HepG2 (cell line): ENCODE results near the gene EI24. TPM values are rescaled to one million over a fixed set of nuclear protein-coding genes. Genes with fewer than 3 reads are reported as not detected.

Source experiments
- ARNT2 ChIP-seq: sonication (generic); formaldehyde crosslinking; IDR thresholded peaks from 2 replicates; pipeline ENCODE4 v1.8.0; 2022; ENCODE audit warnings: mild to moderate bottlenecking, low read depth, missing genetic modification reagents, moderate library complexity
- CEBPG ChIP-seq: IDR thresholded peaks from 2 replicates; pipeline ENCODE4 v1.6.1; 2016
- HHEX ChIP-seq: IDR thresholded peaks from 2 replicates; pipeline ENCODE4 v1.6.1; 2016; ENCODE audit warnings: control low read depth
- ISL2 ChIP-seq: sonication (generic); formaldehyde crosslinking; IDR thresholded peaks from 2 replicates; pipeline ENCODE4 v1.5.0; 2020; ENCODE audit warnings: missing genetic modification reagents
- KDM6A ChIP-seq: IDR thresholded peaks from 2 replicates; pipeline ENCODE4 v1.6.1; 2016; ENCODE audit warnings: low read depth
- KLF11 ChIP-seq: IDR thresholded peaks from 2 replicates; pipeline ENCODE4 v1.6.1; 2016; ENCODE audit warnings: missing compliant biosample characterization
- MTF1 ChIP-seq: sonication (generic); formaldehyde crosslinking; IDR thresholded peaks from 2 replicates; pipeline ENCODE4 v1.5.0; 2020; ENCODE audit warnings: missing genetic modification reagents
- NAIF1 ChIP-seq: sonication (generic); formaldehyde crosslinking; IDR thresholded peaks from 2 replicates; pipeline ENCODE4 v1.5.0; 2020; ENCODE audit warnings: mild to moderate bottlenecking, missing genetic modification reagents, borderline replicate concordance
- NBN ChIP-seq: fragments of 450-650 bp; conservative IDR thresholded peaks from 2 replicates; pipeline ENCODE4 v1.6.1; 2017
- NFATC3 ChIP-seq: sonication (generic); formaldehyde crosslinking; IDR thresholded peaks from 2 replicates; pipeline ENCODE4 v1.5.1; 2020; ENCODE audit warnings: mild to moderate bottlenecking, missing genetic modification reagents
- POGZ ChIP-seq: sonication (generic); formaldehyde crosslinking; IDR thresholded peaks from 2 replicates; pipeline ENCODE4 v1.4.0; 2020; ENCODE audit warnings: mild to moderate bottlenecking, missing genetic modification reagents
- REL ChIP-seq: sonication (generic); formaldehyde crosslinking; conservative IDR thresholded peaks from 2 replicates; pipeline ENCODE4 v1.8.0; 2022; ENCODE audit warnings: mild to moderate bottlenecking, missing genetic modification reagents, moderate library complexity
- SAFB2 ChIP-seq: sonication (generic); formaldehyde crosslinking; IDR thresholded peaks from 2 replicates; pipeline ENCODE4 v1.5.1; 2020; ENCODE audit warnings: missing genetic modification reagents, low read depth, mild to moderate bottlenecking, borderline replicate concordance
- SPEN ChIP-seq: sonication (generic); formaldehyde crosslinking; IDR thresholded peaks from 2 replicates; pipeline ENCODE4 v1.5.1; 2020; ENCODE audit warnings: low read depth, mild to moderate bottlenecking, missing genetic modification reagents
- TCF7 ChIP-seq: sonication (generic); IDR thresholded peaks from 2 replicates; pipeline ENCODE4 v1.6.1; 2016; ENCODE audit warnings: antibody characterized with exemption, low read depth
- ZBTB26 ChIP-seq: IDR thresholded peaks from 2 replicates; pipeline ENCODE4 v1.6.1; 2016; ENCODE audit warnings: missing compliant biosample characterization, missing genetic modification reagents, borderline replicate concordance
- ZFP41 ChIP-seq: sonication (generic); formaldehyde crosslinking; IDR thresholded peaks from 2 replicates; pipeline ENCODE4 v1.4.0; 2020; ENCODE audit warnings: mild to moderate bottlenecking, missing genetic modification reagents, borderline replicate concordance
- ZNF230 ChIP-seq: sonication (generic); formaldehyde crosslinking; IDR thresholded peaks from 2 replicates; pipeline ENCODE4 v1.4.0; 2020; ENCODE audit warnings: mild to moderate bottlenecking, missing genetic modification reagents
- ZNF232 ChIP-seq: sonication (generic); formaldehyde crosslinking; IDR thresholded peaks from 2 replicates; pipeline ENCODE4 v1.4.0; 2020; ENCODE audit warnings: missing genetic modification reagents, borderline replicate concordance
- ZNF281 ChIP-seq: sonication (generic); formaldehyde crosslinking; IDR thresholded peaks from 2 replicates; pipeline ENCODE4 v1.4.0; 2020; ENCODE audit warnings: missing genetic modification reagents, borderline replicate concordance
- ZNF317 ChIP-seq: sonication (generic); formaldehyde crosslinking; IDR thresholded peaks from 2 replicates; pipeline ENCODE4 v1.5.0; 2020; ENCODE audit warnings: mild to moderate bottlenecking, missing genetic modification reagents
- ZNF383 ChIP-seq: sonication (generic); formaldehyde crosslinking; IDR thresholded peaks from 2 replicates; pipeline ENCODE4 v1.4.0; 2020; ENCODE audit warnings: missing genetic modification reagents, mild to moderate bottlenecking, borderline replicate concordance
- ZNF678 ChIP-seq: sonication (generic); formaldehyde crosslinking; IDR thresholded peaks from 2 replicates; pipeline ENCODE4 v1.4.0; 2020; ENCODE audit warnings: mild to moderate bottlenecking, missing genetic modification reagents
- ZNF850 ChIP-seq: sonication (generic); formaldehyde crosslinking; conservative IDR thresholded peaks from 2 replicates; pipeline ENCODE4 v1.9.0; 2021; ENCODE audit warnings: mild to moderate bottlenecking, missing genetic modification reagents
- polyA plus RNA-seq, 8 experiments: library from polyadenylated mRNA; depleted of rRNA in 3 of 8; stranded (reverse) in 7 of 8; unstranded in 1 of 8; fragments of >200 nt; fragmentation: Illumina TruSeq in 4 of 8; extraction: Trizol in 4 of 8; gene quantifications; 2 replicates each; pipeline versions ENCODE4 v1.2.1 to v1.2.3, GENCODE V29; 2011 to 2016; ENCODE audit warnings: low read depth in 4 of 8, missing spikeins in 1 of 8, mixed read lengths in 1 of 8; ENCODE audit not compliant: insufficient read depth in 1 of 8
- total RNA-seq, 5 experiments: library from RNA; depleted of rRNA; stranded (reverse); fragments of >200 nt; fragmentation: Illumina TruSeq; extraction: Trizol; gene quantifications; 2 replicates each; pipeline ENCODE4 v1.2.3, GENCODE V29; 2016; ENCODE audit warnings: low read depth in 1 of 5
- TF ChIP-seq, protein P1 (sequence below): fragments of 450-650 bp; IDR thresholded peaks from 2 replicates; pipeline ENCODE4 v1.6.1; 2017
- TF ChIP-seq, protein P2 (sequence below): IDR thresholded peaks from 2 replicates; pipeline ENCODE4 v1.6.1; 2016; ENCODE audit warnings: control low read depth

Gene EI24
- total and polyA plus RNA-seq, 2 of the 13 experiments (the other 11 are each of a cell fraction or from before 2014, with no cell fraction given) = 84.7 to 126 TPM

- TF ChIP-seq, protein P1, sequence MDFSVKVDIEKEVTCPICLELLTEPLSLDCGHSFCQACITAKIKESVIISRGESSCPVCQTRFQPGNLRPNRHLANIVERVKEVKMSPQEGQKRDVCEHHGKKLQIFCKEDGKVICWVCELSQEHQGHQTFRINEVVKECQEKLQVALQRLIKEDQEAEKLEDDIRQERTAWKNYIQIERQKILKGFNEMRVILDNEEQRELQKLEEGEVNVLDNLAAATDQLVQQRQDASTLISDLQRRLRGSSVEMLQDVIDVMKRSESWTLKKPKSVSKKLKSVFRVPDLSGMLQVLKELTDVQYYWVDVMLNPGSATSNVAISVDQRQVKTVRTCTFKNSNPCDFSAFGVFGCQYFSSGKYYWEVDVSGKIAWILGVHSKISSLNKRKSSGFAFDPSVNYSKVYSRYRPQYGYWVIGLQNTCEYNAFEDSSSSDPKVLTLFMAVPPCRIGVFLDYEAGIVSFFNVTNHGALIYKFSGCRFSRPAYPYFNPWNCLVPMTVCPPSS = no peak
- no peak for TF ChIP-seq TCF7
- TF ChIP-seq ZNF232 (CRISPR knock-in tag) = no peak
- no peak for TF ChIP-seq ZNF317 (CRISPR knock-in tag)
- no peak for TF ChIP-seq MTF1 (CRISPR knock-in tag)
- no peak for TF ChIP-seq ISL2 (CRISPR knock-in tag)
- no peak for TF ChIP-seq ZNF850
- TF ChIP-seq POGZ (CRISPR knock-in tag) = peak; percentile 79
- TF ChIP-seq ZFP41 (CRISPR knock-in tag) = no peak; the same call in 1 of the 2 replicates
- TF ChIP-seq KDM6A = no peak
- no peak for TF ChIP-seq ZNF383 (CRISPR knock-in tag)
- TF ChIP-seq ZNF281 (CRISPR knock-in tag) = peak; percentile 14; the same call in 1 of the 2 replicates
- no peak for TF ChIP-seq KLF11 (CRISPR knock-in tag)
- no peak for TF ChIP-seq NBN
- no peak for TF ChIP-seq NAIF1 (CRISPR knock-in tag)
- TF ChIP-seq ZNF678 = 0 out of 2 replicates have a peak, but pooled peaks have one; percentile 57
- no peak for TF ChIP-seq ZNF230 (CRISPR knock-in tag)
- TF ChIP-seq REL (CRISPR knock-in tag) = no peak
- TF ChIP-seq ZBTB26 = no peak
- peak; percentile 66; the same call in 1 of the 2 replicates for TF ChIP-seq SAFB2 (CRISPR knock-in tag)
- TF ChIP-seq CEBPG (CRISPR knock-in tag) = no peak
- TF ChIP-seq ARNT2 (CRISPR knock-in tag) = peak; percentile 72
- TF ChIP-seq NFATC3 (CRISPR knock-in tag) = no peak
- TF ChIP-seq SPEN (CRISPR knock-in tag) = peak; percentile 77
- TF ChIP-seq HHEX (CRISPR knock-in tag) = no peak
- TF ChIP-seq, protein P2, sequence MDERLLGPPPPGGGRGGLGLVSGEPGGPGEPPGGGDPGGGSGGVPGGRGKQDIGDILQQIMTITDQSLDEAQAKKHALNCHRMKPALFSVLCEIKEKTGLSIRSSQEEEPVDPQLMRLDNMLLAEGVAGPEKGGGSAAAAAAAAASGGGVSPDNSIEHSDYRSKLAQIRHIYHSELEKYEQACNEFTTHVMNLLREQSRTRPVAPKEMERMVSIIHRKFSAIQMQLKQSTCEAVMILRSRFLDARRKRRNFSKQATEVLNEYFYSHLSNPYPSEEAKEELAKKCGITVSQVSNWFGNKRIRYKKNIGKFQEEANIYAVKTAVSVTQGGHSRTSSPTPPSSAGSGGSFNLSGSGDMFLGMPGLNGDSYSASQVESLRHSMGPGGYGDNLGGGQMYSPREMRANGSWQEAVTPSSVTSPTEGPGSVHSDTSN (CRISPR knock-in tag) = no peak
These were observed at the start of gene EI24 (continued) for GRCh38 chr11:125568970-125569914.
